PC-3 (cell line): ENCODE data around the gene IL1RAPL1. TPM values are rescaled to one million over a fixed set of nuclear protein-coding genes. Genes with fewer than 3 reads are reported as not detected.

Experiments
- ATAC-seq: fragments of 200-7000 bp; cut with Tn5 transposase; 2 replicates; pipeline ENCODE4 v1.9.1; 2020; ENCODE audit warnings: mild to moderate bottlenecking, moderate library complexity
- BruUV-seq: library from RNA; stranded (reverse); fragments of 400-500 nt; replicated peaks from 2 replicates; lab custom pipeline; 2021; lab: Mats Ljungman, UMichigan
- CTCF ChIA-PET: fragments of 300-600 bp; sonication (Branson Sonifier 250); formaldehyde crosslinking; loops from one replicate; lab custom pipeline; 2022; ENCODE audit warnings: antibody characterized with exemption; lab: Charles Lee
- POLR2A ChIA-PET: fragments of 300-600 bp; sonication (Branson Sonifier 250); formaldehyde crosslinking; loops from one replicate; lab custom pipeline; 2022; ENCODE audit warnings: antibody characterized with exemption; ENCODE audit not compliant: unreplicated experiment; lab: Charles Lee
- DNase-seq: peaks from one replicate; pipeline ENCODE4 v3.0.0-alpha.2; 2015
- H2AFZ ChIP-seq: fragments of 300-600 bp; sonication (generic); 2 replicates; pipeline ENCODE4 v1.6.0; 2016; ENCODE audit warnings: antibody characterized with exemption, low read length
- H3F3A ChIP-seq: fragments of 300-600 bp; sonication (generic); one replicate; pipeline ENCODE4 v1.6.0; 2017; ENCODE audit warnings: antibody characterized with exemption, low read length, control low read depth, mild to moderate bottlenecking; ENCODE audit not compliant: unreplicated experiment
- H3K27ac ChIP-seq: fragments of 300-600 bp; sonication (generic); 2 replicates; pipeline ENCODE4 v1.5.1; 2016; ENCODE audit warnings: mild to moderate bottlenecking, low read length
- H3K27me3 ChIP-seq: fragments of 300-600 bp; sonication (generic); 2 replicates; pipeline ENCODE4 v1.6.1; 2016; ENCODE audit warnings: low read length, mixed read lengths
- H3K36me3 ChIP-seq: fragments of 300-600 bp; sonication (generic); 2 replicates; pipeline ENCODE4 v1.6.1; 2016; ENCODE audit warnings: low read depth, mixed run types, low read length, mixed read lengths
- H3K4me1 ChIP-seq: fragments of 300-600 bp; sonication (generic); 2 replicates; pipeline ENCODE4 v1.5.1; 2016; ENCODE audit warnings: low read length; ENCODE audit not compliant: insufficient read depth
- H3K4me2 ChIP-seq: fragments of 300-600 bp; sonication (generic); 2 replicates; pipeline ENCODE4 v1.6.0; 2016; ENCODE audit warnings: low read length
- H3K4me3 ChIP-seq: fragments of 300-600 bp; sonication (generic); 2 replicates; pipeline ENCODE4 v1.5.1; 2016; ENCODE audit warnings: mild to moderate bottlenecking, low read length, mixed read lengths
- H3K79me2 ChIP-seq: fragments of 300-600 bp; sonication (generic); 2 replicates; pipeline ENCODE4 v1.6.1; 2017; ENCODE audit warnings: low read length, mixed read lengths
- H3K9ac ChIP-seq: fragments of 300-600 bp; sonication (generic); 2 replicates; pipeline ENCODE4 v1.6.0; 2016; ENCODE audit warnings: mild to moderate bottlenecking, low read length
- H3K9me2 ChIP-seq: fragments of 300-600 bp; sonication (generic); replicated peaks from 2 replicates; pipeline ENCODE4 v1.6.1; 2016; ENCODE audit warnings: mixed run types, low read length, mixed read lengths
- H3K9me3 ChIP-seq: fragments of 300-600 bp; sonication (generic); 2 replicates; pipeline ENCODE4 v1.6.1; 2016; ENCODE audit warnings: low read length, mixed read lengths
- H4K20me1 ChIP-seq: fragments of 300-600 bp; sonication (generic); 2 replicates; pipeline ENCODE4 v1.6.1; 2016; ENCODE audit warnings: low read length, mixed read lengths
- EZH2 ChIP-seq: fragments of 300-600 bp; sonication (generic); IDR thresholded peaks from one replicate; pipeline ENCODE4 v1.6.1; 2017; ENCODE audit warnings: antibody characterized with exemption, mild to moderate bottlenecking, low read length; ENCODE audit not compliant: unreplicated experiment
- EZH2phosphoT487 ChIP-seq: fragments of 300-600 bp; sonication (generic); IDR thresholded peaks from 2 replicates; pipeline ENCODE4 v1.6.1; 2018; ENCODE audit warnings: mild to moderate bottlenecking, antibody characterized with exemption, low read length, borderline replicate concordance
- intact Hi-C: fragments of 100-400 bp; cut with micrococcal nuclease; formaldehyde crosslinking; loops from 2 replicates; pipeline ENCODE4 v1.9.0; 2023
- total RNA-seq: library from RNA; depleted of rRNA; stranded (reverse); fragments of >200 nt; gene quantifications from 2 replicates; pipeline ENCODE4 v1.2.3, GENCODE V29; 2014
- TF ChIP-seq, protein P1 (sequence below): fragments of 300-600 bp; sonication (generic); conservative IDR thresholded peaks from 2 replicates; pipeline ENCODE4 v1.5.1; 2017; ENCODE audit warnings: antibody characterized with exemption, low read depth, mild to moderate bottlenecking, low read length

IL1RAPL1 gene
- total RNA-seq, 1 experiment from 2014 or later: 0.44 TPM

GRCh38 chrX:29870608-29871007 is 1283.4 kb downstream of the IL1RAPL1 start:
- no peaks in the 10 kb centered on the region for H3F3A ChIP-seq
- H3K9ac ChIP-seq: no peak overlapping the region
- DNase-seq: no peak
- H3K9me2 ChIP-seq: no peaks in the 10 kb centered on the region
- TF ChIP-seq, protein P1, sequence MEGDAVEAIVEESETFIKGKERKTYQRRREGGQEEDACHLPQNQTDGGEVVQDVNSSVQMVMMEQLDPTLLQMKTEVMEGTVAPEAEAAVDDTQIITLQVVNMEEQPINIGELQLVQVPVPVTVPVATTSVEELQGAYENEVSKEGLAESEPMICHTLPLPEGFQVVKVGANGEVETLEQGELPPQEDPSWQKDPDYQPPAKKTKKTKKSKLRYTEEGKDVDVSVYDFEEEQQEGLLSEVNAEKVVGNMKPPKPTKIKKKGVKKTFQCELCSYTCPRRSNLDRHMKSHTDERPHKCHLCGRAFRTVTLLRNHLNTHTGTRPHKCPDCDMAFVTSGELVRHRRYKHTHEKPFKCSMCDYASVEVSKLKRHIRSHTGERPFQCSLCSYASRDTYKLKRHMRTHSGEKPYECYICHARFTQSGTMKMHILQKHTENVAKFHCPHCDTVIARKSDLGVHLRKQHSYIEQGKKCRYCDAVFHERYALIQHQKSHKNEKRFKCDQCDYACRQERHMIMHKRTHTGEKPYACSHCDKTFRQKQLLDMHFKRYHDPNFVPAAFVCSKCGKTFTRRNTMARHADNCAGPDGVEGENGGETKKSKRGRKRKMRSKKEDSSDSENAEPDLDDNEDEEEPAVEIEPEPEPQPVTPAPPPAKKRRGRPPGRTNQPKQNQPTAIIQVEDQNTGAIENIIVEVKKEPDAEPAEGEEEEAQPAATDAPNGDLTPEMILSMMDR: no peak
- no peak for TF ChIP-seq EZH2
- no peak for TF ChIP-seq EZH2phosphoT487
- no peak for ATAC-seq
- no peaks in the 10 kb centered on the region for H3K9me3 ChIP-seq
- no peaks in the 10 kb centered on the region for H3K27me3 ChIP-seq
- no peak overlapping the region for H3K4me2 ChIP-seq
- BruUV-seq: no TSS peak
- no peak overlapping the region for H2AFZ ChIP-seq
- no peak overlapping the region for H3K4me3 ChIP-seq
- no peaks in the 10 kb centered on the region for H3K79me2 ChIP-seq
- intact Hi-C loops: no loop called here
- no peak overlapping the region for H3K27ac ChIP-seq
- ChIA-PET POLR2A (no interaction called here), CTCF (no interaction called here)
- no peaks in the 10 kb centered on the region for H3K4me1 ChIP-seq
- H4K20me1 ChIP-seq: no peaks in the 10 kb centered on the region
- H3K36me3 ChIP-seq: no peaks in the 10 kb centered on the region

GRCh38 chrX:29872831-29873230 is 1285.6 kb downstream of the IL1RAPL1 start:
- Histone ChIP-seq H3K4me3 (no peak overlapping the region), H3K9me2 (no peaks in the 10 kb centered on the region), H3K9me3 (no peaks in the 10 kb centered on the region), H2AFZ (no peak overlapping the region), H3K27ac (no peak overlapping the region), H3K4me1 (no peaks in the 10 kb centered on the region), H3K36me3 (no peaks in the 10 kb centered on the region), H3K4me2 (no peak overlapping the region), H3F3A (no peaks in the 10 kb centered on the region), H4K20me1 (no peaks in the 10 kb centered on the region), H3K79me2 (no peaks in the 10 kb centered on the region), H3K27me3 (no peaks in the 10 kb centered on the region), H3K9ac (no peak overlapping the region)
- ChIA-PET POLR2A (no interaction called here), CTCF (interaction anchor here (0.6 kb wide), 1 partner anchor 186 kb away, joined by 3 read pairs; no protein-coding TSS in a partner anchor)
- DNase-seq (no peak), ATAC-seq (no peak)
- BruUV-seq: no TSS peak
- intact Hi-C loops: no loop called here
- TF ChIP-seq, protein P1: no peak
- TF ChIP-seq EZH2phosphoT487: no peak

DNA sequence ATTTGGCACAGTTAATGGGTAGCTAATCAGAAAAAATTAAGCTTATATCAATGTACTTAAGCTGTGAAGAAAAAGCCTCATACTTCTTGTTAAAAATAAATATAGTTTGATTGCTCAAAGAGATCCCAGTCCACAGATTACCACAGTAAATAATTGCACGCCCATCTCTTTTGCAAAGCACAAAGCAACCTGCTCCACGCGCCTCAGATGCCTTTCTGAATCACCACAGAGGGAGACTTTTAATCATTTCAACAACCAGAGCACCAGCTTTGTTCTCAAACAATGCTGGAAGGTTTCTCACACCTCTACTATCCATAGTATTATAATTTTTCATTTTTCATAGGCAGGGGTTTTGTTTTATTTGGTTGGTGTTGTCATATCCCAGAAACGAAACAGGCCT is 1289.5 kb downstream of the IL1RAPL1 start:
- CTCF ChIA-PET: no interaction called here
- Histone ChIP-seq H3K27me3 (no peaks in the 10 kb centered on the region), H3K79me2 (no peaks in the 10 kb centered on the region), H3K27ac (no peak overlapping the region), H3K9me3 (no peaks in the 10 kb centered on the region), H3K4me2 (no peak overlapping the region), H2AFZ (no peak overlapping the region), H3K9ac (no peak overlapping the region), H4K20me1 (no peaks in the 10 kb centered on the region), H3F3A (no peaks in the 10 kb centered on the region), H3K4me1 (peaks cover 7% of the 10 kb centered on the region), H3K9me2 (no peaks in the 10 kb centered on the region), H3K36me3 (no peaks in the 10 kb centered on the region), H3K4me3 (no peak overlapping the region)
- ATAC-seq (no peak), DNase-seq (no peak)
- BruUV-seq: no TSS peak
- TF ChIP-seq, protein P1: no peak
- TF ChIP-seq EZH2phosphoT487: no peak
- TF ChIP-seq EZH2: no peak
- intact Hi-C loops: no loop called here
- POLR2A ChIA-PET: no interaction called here
